ENCODE results near the gene HES5.

Gene HES5

GRCh38 chr1:2499986-2500596, 30.0 kb downstream of the HES5 start:
- peak; percentile 69 for DNase-seq

- DNase-seq = no peak
These were observed 30.8 kb downstream of the HES5 start for GRCh38 chr1:2499260-2499659.

GRCh38 chr1:2498648-2499047, 31.4 kb downstream of the HES5 start:
- DNase-seq = no peak

- no peak for DNase-seq
These were observed 32.2 kb downstream of the HES5 start for GRCh38 chr1:2497891-2498290.

- no peak for DNase-seq
These were observed 33.3 kb downstream of the HES5 start for GRCh38 chr1:2496746-2497145.

- no peak for DNase-seq
These were observed 33.9 kb downstream of the HES5 start for GRCh38 chr1:2496087-2496622.

GRCh38 chr1:2495546-2495945, 34.5 kb downstream of the HES5 start:
- DNase-seq = no peak

GRCh38 chr1:2495026-2495425, 35.0 kb downstream of the HES5 start:
- DNase-seq = no peak

- no peak for DNase-seq
These were observed 35.8 kb downstream of the HES5 start for GRCh38 chr1:2494323-2494693.

- no peak for DNase-seq
These were observed 36.3 kb downstream of the HES5 start for GRCh38 chr1:2493691-2494322.

- no peak for DNase-seq
These were observed 36.8 kb downstream of the HES5 start for GRCh38 chr1:2493218-2493617.

GRCh38 chr1:2492091-2492490, 38.0 kb downstream of the HES5 start:
- peak; percentile 59 for DNase-seq

GRCh38 chr1:2489615-2490014, 40.4 kb downstream of the HES5 start:
- no peak for DNase-seq

- DNase-seq = no peak
These were observed 41.4 kb downstream of the HES5 start for GRCh38 chr1:2488688-2489087.

GRCh38 chr1:2486558-2486957, 43.5 kb downstream of the HES5 start:
- no peak for DNase-seq

- no peak for DNase-seq
These were observed 44.0 kb downstream of the HES5 start for GRCh38 chr1:2486041-2486440.

- no peak for DNase-seq
These were observed 46.1 kb downstream of the HES5 start for GRCh38 chr1:2483970-2484369.

GRCh38 chr1:2483026-2483425, 47.0 kb downstream of the HES5 start:
- DNase-seq = no peak

- DNase-seq = no peak
These were observed 47.5 kb downstream of the HES5 start for GRCh38 chr1:2482588-2482987.

- peak; percentile 55 for DNase-seq
These were observed 48.2 kb downstream of the HES5 start for GRCh38 chr1:2481885-2482284.

- DNase-seq = peak; percentile 72
These were observed 49.1 kb downstream of the HES5 start for GRCh38 chr1:2480986-2481364.

- DNase-seq = peak; percentile 24
These were observed 49.7 kb downstream of the HES5 start for GRCh38 chr1:2480236-2480985.

GRCh38 chr1:2479618-2480017, 50.4 kb downstream of the HES5 start:
- DNase-seq = no peak

GRCh38 chr1:2479186-2479585, 50.9 kb downstream of the HES5 start:
- DNase-seq = no peak
